WTC11 (cell line): ENCODE data around the gene DIDO1. TPM values are rescaled to one million over a fixed set of nuclear protein-coding genes. Genes with fewer than 3 reads are reported as not detected.

ENCODE experiments used
- ATAC-seq: fragments of 200-7000 bp; cut with Tn5 transposase; 2 replicates; pipeline ENCODE4 v1.10.0; 2021; ENCODE audit warnings: mild to moderate bottlenecking, moderate library complexity
- CTCF ChIA-PET: fragments of 300-600 bp; sonication (Branson Sonifier 250); formaldehyde crosslinking; loops from one replicate; lab custom pipeline; 2021; ENCODE audit warnings: antibody characterized with exemption; lab: Charles Lee
- POLR2A ChIA-PET: fragments of 350-600 bp; sonication (Branson Sonifier 250); formaldehyde crosslinking; loops from one replicate; lab custom pipeline; 2021; ENCODE audit warnings: antibody characterized with exemption; lab: Charles Lee
- DNase-seq: peaks from one replicate; pipeline ENCODE4 v3.0.0; 2021; ENCODE audit warnings: low spot score
- H3K27ac Mint-ChIP-seq: 2 replicates; pipeline ENCODE4 v1.8.0; 2021; ENCODE audit warnings: mixed read lengths
- H3K27me3 Mint-ChIP-seq: 2 replicates; pipeline ENCODE4 v1.8.0; 2021; ENCODE audit warnings: low read depth, mild to moderate bottlenecking, moderate library complexity, mixed read lengths
- H3K36me3 Mint-ChIP-seq: 2 replicates; pipeline ENCODE4 v1.8.0; 2021; ENCODE audit warnings: mixed read lengths
- H3K4me1 Mint-ChIP-seq: 2 replicates; pipeline ENCODE4 v1.8.0; 2022; ENCODE audit warnings: mixed read lengths
- H3K4me3 Mint-ChIP-seq: 2 replicates; pipeline ENCODE4 v1.8.0; 2021; ENCODE audit warnings: mild to moderate bottlenecking, moderate library complexity, mixed read lengths
- H3K9me3 Mint-ChIP-seq: 2 replicates; pipeline ENCODE4 v1.8.0; 2021; ENCODE audit warnings: mixed read lengths
- ESRRA ChIP-seq: sonication (generic); formaldehyde crosslinking; IDR thresholded peaks from 2 replicates; pipeline ENCODE4 v1.8.1; 2022; ENCODE audit warnings: mild to moderate bottlenecking, missing genetic modification reagents, borderline replicate concordance
- FOXP4 ChIP-seq: sonication (generic); formaldehyde crosslinking; IDR thresholded peaks from 2 replicates; pipeline ENCODE4 v1.8.0; 2022; ENCODE audit warnings: mild to moderate bottlenecking, missing genetic modification reagents
- GABPB1 ChIP-seq: sonication (generic); formaldehyde crosslinking; IDR thresholded peaks from 2 replicates; pipeline ENCODE4 v1.8.1; 2023; ENCODE audit warnings: mild to moderate bottlenecking, missing genetic modification reagents
- NR2C2 ChIP-seq: sonication (generic); formaldehyde crosslinking; IDR thresholded peaks from 2 replicates; pipeline ENCODE4 v1.8.0; 2022; ENCODE audit warnings: mild to moderate bottlenecking, missing genetic modification reagents
- ZNF219 ChIP-seq: sonication (generic); formaldehyde crosslinking; IDR thresholded peaks from 2 replicates; pipeline ENCODE4 v1.8.0; 2023; ENCODE audit warnings: missing genetic modification reagents, mild to moderate bottlenecking, borderline replicate concordance
- total RNA-seq: library from RNA; stranded (reverse); gene quantifications from 3 replicates; pipeline ENCODE4 v1.2.3, GENCODE V29; 2021
- TF ChIP-seq, protein P1 (sequence below): sonication (generic); formaldehyde crosslinking; IDR thresholded peaks from 2 replicates; pipeline ENCODE4 v1.8.0; 2022; ENCODE audit warnings: missing genetic modification reagents
- TF ChIP-seq, protein P2 (sequence below): fragments of 250-450 bp; sonication (Bioruptor Pico); IDR thresholded peaks from 2 replicates; pipeline ENCODE4 v1.9.0; 2021; ENCODE audit warnings: mild to moderate bottlenecking, borderline replicate concordance

The DIDO1 gene
- total RNA-seq, 1 experiment from 2014 or later, result 87.3 TPM

DNA sequence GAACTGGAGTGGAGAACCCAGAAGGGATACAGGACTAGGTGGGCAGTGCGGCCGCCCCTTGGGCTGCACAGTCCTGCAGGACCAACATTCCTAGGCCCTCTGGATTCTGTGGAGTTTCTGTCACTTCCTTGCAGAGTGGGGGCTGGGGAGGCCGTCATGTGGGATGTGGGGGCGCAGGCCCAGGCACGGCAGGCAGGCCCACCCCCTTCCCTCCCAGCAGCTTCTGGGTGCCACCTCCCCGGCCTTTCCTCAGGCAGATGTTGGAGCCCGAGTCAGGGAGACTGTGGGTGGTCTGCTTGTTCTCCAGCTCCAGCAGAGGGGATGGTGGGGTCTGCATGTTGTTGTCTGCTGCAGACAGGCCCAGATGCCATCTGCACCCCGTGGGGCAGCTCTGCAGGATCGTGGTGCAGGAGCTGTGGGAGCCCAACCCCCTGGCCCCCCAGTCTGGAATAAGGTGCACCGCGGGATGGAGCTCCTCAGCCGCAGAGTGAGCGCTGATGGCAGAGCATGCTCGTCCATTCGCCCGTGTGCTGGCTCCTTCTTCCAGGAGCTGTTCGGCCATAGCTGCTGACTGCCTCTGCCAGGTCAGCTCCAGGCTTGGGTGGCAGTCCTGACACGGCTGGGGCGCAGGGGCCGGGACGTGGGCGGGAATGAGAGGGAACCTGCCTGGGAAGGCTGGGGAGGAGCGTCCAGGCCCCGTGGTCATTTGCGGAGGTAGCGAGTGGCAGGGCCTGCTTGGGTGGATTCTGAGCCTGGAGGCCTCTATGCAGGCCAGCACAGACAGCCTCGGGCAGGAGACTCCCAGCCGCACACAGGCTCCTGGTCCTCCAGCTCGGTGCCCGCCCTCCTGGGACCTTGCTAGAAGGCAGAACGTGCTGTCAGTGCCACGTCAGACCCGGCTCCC, 44.3 kb upstream of the DIDO1 start:
- ChIA-PET POLR2A (no interaction called here), CTCF (interaction anchor here (0.7 to 1.8 kb wide), 15 partner anchors 9 to 95 kb away, joined by 3 to 16 read pairs (median 4); no protein-coding TSS in a partner anchor)
- Mint-ChIP-seq H3K27ac (no peak overlapping the region), H3K4me1 (peaks cover 25% of the 10 kb centered on the region), H3K9me3 (no peaks in the 10 kb centered on the region), H3K4me3 (no peak overlapping the region), H3K27me3 (peaks cover 39% of the 10 kb centered on the region), H3K36me3 (no peaks in the 10 kb centered on the region)
- no peak for ATAC-seq
- DNase-seq, result no peak
- TF ChIP-seq GABPB1 (0 out of 2 replicates have a peak, but pooled peaks have one; percentile 18), NR2C2 (no peak), FOXP4 (CRISPR knock-in tag) (peak; percentile 22; the same call in 1 of the 2 replicates)
- TF ChIP-seq, protein P1, sequence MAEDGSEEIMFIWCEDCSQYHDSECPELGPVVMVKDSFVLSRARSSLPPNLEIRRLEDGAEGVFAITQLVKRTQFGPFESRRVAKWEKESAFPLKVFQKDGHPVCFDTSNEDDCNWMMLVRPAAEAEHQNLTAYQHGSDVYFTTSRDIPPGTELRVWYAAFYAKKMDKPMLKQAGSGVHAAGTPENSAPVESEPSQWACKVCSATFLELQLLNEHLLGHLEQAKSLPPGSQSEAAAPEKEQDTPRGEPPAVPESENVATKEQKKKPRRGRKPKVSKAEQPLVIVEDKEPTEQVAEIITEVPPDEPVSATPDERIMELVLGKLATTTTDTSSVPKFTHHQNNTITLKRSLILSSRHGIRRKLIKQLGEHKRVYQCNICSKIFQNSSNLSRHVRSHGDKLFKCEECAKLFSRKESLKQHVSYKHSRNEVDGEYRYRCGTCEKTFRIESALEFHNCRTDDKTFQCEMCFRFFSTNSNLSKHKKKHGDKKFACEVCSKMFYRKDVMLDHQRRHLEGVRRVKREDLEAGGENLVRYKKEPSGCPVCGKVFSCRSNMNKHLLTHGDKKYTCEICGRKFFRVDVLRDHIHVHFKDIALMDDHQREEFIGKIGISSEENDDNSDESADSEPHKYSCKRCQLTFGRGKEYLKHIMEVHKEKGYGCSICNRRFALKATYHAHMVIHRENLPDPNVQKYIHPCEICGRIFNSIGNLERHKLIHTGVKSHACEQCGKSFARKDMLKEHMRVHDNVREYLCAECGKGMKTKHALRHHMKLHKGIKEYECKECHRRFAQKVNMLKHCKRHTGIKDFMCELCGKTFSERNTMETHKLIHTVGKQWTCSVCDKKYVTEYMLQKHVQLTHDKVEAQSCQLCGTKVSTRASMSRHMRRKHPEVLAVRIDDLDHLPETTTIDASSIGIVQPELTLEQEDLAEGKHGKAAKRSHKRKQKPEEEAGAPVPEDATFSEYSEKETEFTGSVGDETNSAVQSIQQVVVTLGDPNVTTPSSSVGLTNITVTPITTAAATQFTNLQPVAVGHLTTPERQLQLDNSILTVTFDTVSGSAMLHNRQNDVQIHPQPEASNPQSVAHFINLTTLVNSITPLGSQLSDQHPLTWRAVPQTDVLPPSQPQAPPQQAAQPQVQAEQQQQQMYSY (CRISPR knock-in tag), result 0 out of 2 replicates have a peak, but pooled peaks have one; percentile 3

DNA sequence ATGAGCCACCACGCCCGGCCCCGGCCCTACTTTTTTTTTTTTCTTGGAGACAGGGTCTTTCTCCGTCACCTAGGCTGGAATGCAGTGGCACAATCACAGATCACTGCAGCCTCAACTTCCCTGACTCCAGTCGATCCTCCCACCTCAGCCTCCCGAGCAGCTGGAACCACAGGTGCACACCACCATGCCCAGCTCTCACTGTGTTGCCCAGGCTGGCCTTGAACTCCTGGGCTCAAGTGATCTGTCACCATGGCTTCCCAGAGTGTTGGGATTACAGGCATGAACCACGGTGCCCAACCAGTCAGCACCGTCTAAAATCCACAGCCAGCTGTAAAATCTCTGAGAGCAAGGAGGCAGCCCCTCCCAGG, 43.6 kb upstream of the DIDO1 start:
- Mint-ChIP-seq H3K4me3 (no peak overlapping the region), H3K36me3 (no peaks in the 10 kb centered on the region), H3K27ac (no peak overlapping the region), H3K9me3 (no peaks in the 10 kb centered on the region), H3K27me3 (peaks cover 35% of the 10 kb centered on the region), H3K4me1 (peaks cover 21% of the 10 kb centered on the region)
- TF ChIP-seq ZNF219 (CRISPR knock-in tag), result 0 out of 2 replicates have a peak, but pooled peaks have one; percentile 33
- TF ChIP-seq, protein P2, sequence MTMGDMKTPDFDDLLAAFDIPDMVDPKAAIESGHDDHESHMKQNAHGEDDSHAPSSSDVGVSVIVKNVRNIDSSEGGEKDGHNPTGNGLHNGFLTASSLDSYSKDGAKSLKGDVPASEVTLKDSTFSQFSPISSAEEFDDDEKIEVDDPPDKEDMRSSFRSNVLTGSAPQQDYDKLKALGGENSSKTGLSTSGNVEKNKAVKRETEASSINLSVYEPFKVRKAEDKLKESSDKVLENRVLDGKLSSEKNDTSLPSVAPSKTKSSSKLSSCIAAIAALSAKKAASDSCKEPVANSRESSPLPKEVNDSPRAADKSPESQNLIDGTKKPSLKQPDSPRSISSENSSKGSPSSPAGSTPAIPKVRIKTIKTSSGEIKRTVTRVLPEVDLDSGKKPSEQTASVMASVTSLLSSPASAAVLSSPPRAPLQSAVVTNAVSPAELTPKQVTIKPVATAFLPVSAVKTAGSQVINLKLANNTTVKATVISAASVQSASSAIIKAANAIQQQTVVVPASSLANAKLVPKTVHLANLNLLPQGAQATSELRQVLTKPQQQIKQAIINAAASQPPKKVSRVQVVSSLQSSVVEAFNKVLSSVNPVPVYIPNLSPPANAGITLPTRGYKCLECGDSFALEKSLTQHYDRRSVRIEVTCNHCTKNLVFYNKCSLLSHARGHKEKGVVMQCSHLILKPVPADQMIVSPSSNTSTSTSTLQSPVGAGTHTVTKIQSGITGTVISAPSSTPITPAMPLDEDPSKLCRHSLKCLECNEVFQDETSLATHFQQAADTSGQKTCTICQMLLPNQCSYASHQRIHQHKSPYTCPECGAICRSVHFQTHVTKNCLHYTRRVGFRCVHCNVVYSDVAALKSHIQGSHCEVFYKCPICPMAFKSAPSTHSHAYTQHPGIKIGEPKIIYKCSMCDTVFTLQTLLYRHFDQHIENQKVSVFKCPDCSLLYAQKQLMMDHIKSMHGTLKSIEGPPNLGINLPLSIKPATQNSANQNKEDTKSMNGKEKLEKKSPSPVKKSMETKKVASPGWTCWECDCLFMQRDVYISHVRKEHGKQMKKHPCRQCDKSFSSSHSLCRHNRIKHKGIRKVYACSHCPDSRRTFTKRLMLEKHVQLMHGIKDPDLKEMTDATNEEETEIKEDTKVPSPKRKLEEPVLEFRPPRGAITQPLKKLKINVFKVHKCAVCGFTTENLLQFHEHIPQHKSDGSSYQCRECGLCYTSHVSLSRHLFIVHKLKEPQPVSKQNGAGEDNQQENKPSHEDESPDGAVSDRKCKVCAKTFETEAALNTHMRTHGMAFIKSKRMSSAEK (CRISPR knock-in tag), result no peak
- no peak for DNase-seq
- no peak for ATAC-seq
- POLR2A ChIA-PET, result no interaction called here
- CTCF ChIA-PET, result interaction anchor here (1.3 to 1.8 kb wide), 7 partner anchors 9 to 94 kb away, joined by 3 to 16 read pairs (median 5); no protein-coding TSS in a partner anchor

- Mint-ChIP-seq H3K27ac (no peak overlapping the region), H3K4me1 (peaks cover 15% of the 10 kb centered on the region), H3K27me3 (peaks cover 28% of the 10 kb centered on the region), H3K4me3 (no peak overlapping the region), H3K36me3 (no peaks in the 10 kb centered on the region), H3K9me3 (no peaks in the 10 kb centered on the region)
- ATAC-seq, result no peak
- TF ChIP-seq ESRRA (CRISPR knock-in tag), result no peak
- ChIA-PET CTCF (interaction anchor here (1.8 kb wide), 1 partner anchor 36 kb away, joined by 4 read pairs; no protein-coding TSS in a partner anchor), POLR2A (no interaction called here)
- DNase-seq, result no peak
These were observed 43.0 kb upstream of the DIDO1 start for GRCh38 chr20:62969179-62969760.
